Right ventricle myocardium inferior (tissue), 1 donor: ENCODE measurements around the gene SELPLG. TPM values are rescaled to one million over a fixed set of nuclear protein-coding genes. Genes with fewer than 3 reads are reported as not detected.
"Not testable (repeated sequence)": the region's sequence is repeated elsewhere in the genome, so short reads cannot be mapped to it uniquely, and the experiment has no call there.

Experiments
- ATAC-seq: fragments of 200-7000 bp; cut with Tn5 transposase; one replicate; pipeline ENCODE4 v1.9.1; 2020; ENCODE audit warnings: mild to moderate bottlenecking, moderate library complexity
- DNase-seq: peaks from one replicate; pipeline ENCODE4 v3.0.0; 2021; ENCODE audit errors: missing footprints
- intact Hi-C: fragments of 100-400 bp; cut with DNase I; formaldehyde crosslinking; loops from one replicate; pipeline ENCODE4 v1.11.0; 2022
- total RNA-seq: library from RNA; stranded (reverse); fragmentation: NEBNext Ultra II Directional; extraction: Animal tissue kit (Norgen Biotek cat#: 25700); gene quantifications from one replicate; pipeline ENCODE4 v1.2.1, GENCODE V29; 2021
- donor health status: DM: no; HTN: yes; CAD: no; lungs with severe emphysema.

The SELPLG gene
- total RNA-seq, 1 donor from 2014 or later = 4.9 TPM

- DNase-seq = no peak
Measured at GRCh38 chr12:108599541-108599940, 34.2 kb downstream of the SELPLG start.

DNA sequence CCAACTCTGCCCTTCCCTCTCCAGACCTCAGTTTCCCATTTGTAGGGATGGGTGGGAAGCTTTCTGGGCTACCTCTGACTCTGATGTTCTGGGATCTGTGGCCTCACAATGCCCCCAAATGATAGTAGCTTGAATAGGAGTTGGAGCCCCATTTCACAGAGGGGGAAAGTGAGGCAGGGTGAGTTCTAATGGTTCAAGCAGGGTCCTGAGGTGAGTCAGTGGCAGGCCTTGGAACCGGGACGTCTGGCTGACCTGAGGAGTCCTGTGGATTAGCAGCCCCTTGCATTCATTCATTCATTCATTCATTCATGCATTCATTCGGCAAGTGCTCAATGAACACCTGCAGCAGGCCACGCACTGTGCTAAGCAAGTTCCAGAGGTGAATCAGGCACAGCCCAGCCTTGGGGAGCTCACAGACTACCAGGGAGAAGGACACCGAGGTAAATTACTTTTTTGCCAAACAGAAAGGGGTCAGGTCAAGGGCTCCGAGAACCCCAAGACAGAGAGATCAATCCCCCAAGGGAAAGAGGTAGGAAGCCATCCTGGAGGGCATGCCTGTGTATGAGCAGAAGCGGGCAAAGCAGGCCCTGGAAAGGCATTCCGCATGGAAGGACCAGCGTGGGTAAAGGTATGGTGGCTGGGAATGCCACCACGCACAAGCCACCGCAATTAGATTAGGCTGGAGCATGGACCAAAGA lies 35.0 kb downstream of the SELPLG start:
- ATAC-seq (no peak), DNase-seq (no peak)
- intact Hi-C loops = no loop called here

More at GRCh38 chr12:108599541-108599940, 34.2 kb downstream of the SELPLG start:
- no peak for ATAC-seq
- intact Hi-C loops = no loop called here

- ATAC-seq (peak; percentile 63), DNase-seq (peak; percentile 76)
- intact Hi-C loops = no loop called here
Measured at GRCh38 chr12:108597559-108598471, 35.9 kb downstream of the SELPLG start, which contains the start of gene TMEM119. TSS of gene TMEM119 (minus strand) at chr12:108598084. CDS start at chr12:108592383, 5,701 bp downstream.

- DNase-seq (no peak), ATAC-seq (no peak)
- intact Hi-C loops = no loop called here
Measured at GRCh38 chr12:108596854-108597558, 36.7 kb downstream of the SELPLG start.

DNA sequence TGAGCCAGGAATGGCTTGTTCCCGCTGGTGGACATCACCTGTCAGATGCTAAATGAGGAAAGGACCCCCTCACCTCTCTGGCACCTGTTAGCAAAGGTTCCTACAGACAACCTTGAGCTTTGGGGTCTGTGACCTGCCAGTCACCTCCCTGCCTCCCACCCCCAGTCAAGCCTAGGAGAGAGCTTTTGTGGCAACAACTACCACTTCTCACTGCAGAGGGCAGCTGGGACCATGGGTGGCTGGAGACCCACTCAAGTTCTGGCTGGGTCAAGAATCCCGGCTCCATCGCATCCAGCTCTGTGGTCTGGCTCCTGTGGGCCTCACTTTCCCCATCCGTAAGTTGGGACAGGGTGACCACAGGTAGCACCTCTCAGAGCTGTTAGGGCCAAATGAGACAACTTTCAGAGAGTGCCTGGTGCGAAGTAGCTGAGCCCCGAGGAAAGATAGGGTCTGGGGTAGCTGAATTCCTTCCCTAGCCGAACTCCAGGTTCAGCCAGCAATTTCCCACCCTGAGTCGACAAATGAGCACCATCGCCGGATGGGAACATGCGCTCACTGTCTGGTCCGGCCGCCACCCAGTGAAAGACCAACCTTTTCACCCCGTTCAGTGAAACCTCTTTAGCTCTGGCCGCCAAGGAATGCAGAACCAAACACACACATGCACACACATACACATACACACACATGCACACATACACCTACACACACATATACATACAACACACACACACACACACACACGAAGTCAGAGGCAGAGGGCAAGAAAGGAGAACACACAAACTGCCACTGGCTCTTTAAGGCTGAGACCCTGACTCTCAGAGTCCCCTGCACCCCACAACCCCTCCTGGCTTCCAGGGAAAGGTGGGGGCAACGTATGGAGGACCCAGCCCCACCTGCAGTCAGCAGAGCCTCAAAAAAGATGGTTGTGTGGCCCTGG lies 37.7 kb downstream of the SELPLG start:
- DNase-seq (no peak), ATAC-seq (no peak)
- intact Hi-C loops = no loop called here

DNA sequence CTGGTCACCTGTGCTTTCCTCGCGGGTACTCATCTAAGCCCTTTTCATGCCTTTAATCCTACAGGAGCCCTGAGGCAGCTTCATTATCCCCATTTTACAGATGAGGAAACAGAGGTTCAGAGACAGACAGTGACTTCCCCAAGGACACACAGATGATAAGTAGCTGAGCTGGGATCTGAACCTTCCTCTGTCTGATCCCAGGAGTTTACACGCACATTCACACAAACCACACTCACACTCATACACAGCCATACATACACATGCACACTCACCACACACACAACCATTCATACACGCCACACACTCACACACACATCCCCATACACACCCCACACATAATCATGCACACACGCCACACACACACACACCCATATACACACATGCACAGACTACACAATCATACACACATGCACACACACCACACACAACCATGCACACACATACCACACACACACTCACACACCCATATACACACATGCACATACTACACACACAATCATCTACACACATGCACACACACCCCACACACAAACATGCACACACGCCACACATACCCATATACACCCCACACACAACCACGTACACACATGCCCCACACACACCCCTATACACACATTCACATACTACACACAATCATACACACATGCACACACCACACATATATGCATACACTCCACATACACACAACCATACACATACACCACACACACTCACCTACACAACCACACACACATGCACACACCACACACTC lies 38.6 kb downstream of the SELPLG start:
- no peak for DNase-seq
- intact Hi-C loops = no loop called here
- no peak for ATAC-seq

DNA sequence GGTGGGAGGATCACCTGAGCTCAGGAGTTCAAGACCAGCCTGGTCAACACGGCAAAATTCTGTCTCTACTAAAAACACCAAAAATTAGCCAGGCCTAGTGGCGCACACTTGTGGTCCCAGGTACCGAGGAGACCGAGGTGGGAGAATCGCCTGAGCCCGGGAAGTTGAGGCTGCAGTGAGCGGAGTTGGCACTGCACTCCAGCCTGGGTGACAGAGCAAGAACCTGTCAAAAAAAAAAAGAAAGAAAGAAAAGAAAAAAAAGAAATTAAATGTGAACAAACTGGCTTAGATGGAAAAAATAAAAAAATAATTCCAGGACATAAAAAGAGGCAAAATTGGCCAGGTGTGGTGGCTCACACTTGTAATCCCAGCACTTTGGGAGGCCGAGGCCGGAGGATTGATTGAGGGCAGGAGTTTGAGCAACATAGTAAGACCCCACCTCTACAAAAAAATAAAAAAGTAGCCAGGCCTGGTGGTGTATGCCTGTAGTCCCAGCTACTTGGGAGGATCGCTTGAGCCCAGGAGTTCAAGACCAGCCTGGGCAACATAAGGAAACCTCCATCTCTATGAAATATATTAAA lies 39.3 kb downstream of the SELPLG start:
- no peak for DNase-seq
- intact Hi-C loops = no loop called here
- no peak for ATAC-seq

DNA sequence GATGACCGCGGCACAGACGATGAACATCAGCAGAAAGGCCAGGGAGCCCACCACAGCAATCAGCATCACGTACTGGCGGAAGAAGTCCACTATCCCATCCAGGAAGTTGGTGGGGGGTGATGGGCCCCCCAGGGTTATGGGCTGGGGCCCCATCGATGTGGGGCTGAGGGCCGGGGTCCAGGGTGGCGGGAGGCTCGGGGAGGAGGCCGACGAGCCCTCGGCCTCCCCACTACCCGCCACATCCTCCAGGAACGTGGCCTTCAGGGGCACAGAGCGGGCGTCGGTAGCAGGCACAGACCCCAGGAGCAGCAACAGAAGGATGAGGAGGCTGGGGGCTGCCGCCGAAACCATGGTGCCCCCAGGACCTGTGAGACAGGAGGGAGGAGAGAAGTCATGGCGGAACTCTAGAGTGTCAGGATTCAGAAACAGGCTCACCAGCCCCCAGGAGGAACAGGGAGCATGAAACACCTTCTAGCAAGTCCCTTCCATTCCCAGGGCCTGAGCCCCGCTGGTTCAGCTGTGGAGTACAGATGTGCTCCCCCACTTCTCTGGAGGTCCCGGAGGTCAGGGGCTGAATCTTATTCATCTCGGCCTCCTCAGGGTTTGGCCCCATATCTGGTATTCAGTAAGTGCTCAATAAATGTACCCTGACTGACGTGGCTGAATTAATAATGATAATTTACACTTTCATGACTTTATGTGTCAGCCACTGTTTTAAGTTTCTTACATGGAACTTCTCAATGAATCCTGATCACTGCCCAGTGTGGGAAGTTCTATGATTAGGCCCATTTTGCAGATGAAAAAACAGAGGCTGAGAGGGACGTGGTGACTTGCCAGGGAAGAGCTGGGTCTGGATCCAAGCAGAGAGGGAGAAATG lies 41.4 kb downstream of the SELPLG start:
- ATAC-seq = no peak
- intact Hi-C loops = no loop called here
- no peak for DNase-seq

- intact Hi-C loops = no loop called here
- DNase-seq = no peak
- no peak for ATAC-seq
Measured at GRCh38 chr12:108591267-108591980, 42.3 kb downstream of the SELPLG start.

- ATAC-seq, intact Hi-C loops, DNase-seq: not testable (repeated sequence)
Measured at GRCh38 chr12:108590463-108590862, 43.2 kb downstream of the SELPLG start.

GRCh38 chr12:108589840-108590229 lies 43.9 kb downstream of the SELPLG start:
- intact Hi-C loops = no loop called here

DNA sequence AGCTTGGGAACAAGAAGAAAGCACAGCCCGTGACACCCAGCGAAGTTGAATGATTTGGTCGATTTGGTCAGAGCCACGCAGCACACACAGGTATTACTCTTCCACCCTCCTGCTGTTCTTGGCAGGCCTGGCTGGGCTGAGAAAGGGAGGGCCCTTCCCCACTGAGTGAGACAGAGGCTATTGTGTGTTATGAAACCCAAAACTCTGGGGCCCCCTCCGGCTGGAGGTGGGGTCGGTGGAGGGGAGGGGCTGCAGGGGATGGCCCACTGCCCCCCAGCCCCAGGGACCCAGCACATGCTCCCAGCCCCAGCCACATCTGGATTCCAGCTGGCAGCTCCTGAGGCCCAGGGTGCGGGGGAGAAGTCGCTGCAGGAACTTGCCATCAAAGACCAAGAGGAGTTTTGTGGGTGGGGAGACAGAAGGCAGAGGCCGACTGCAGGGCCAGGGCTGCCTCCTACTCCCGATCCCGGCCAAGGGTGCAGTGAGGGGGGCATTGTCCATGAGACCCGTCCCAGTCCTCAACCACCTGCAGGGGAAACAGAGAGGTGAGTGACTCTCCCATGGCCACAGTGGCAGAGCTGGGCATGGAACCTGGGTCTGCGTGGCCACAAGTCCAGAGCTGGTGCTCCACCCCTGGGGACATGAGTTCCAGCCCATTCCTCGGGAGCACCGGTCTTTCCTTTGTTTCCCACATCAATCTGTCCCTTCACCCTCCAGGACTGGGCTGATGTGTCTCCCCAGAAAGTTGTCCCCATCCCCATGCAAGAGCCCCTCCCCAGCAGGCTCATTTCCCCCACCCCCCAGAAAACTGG lies 44.5 kb downstream of the SELPLG start:
- ATAC-seq = peak; percentile 55
- intact Hi-C loops = no loop called here
- DNase-seq = no peak

More at GRCh38 chr12:108589840-108590229, 43.9 kb downstream of the SELPLG start:
- ATAC-seq (no peak), DNase-seq (no peak)

- DNase-seq = no peak
- ATAC-seq = no peak
- intact Hi-C loops = no loop called here
Measured at GRCh38 chr12:108587826-108588225, 45.9 kb downstream of the SELPLG start.

- no peak for ATAC-seq
- intact Hi-C loops = no loop called here
- DNase-seq = no peak
Measured at GRCh38 chr12:108586306-108586705, 47.4 kb downstream of the SELPLG start.

DNA sequence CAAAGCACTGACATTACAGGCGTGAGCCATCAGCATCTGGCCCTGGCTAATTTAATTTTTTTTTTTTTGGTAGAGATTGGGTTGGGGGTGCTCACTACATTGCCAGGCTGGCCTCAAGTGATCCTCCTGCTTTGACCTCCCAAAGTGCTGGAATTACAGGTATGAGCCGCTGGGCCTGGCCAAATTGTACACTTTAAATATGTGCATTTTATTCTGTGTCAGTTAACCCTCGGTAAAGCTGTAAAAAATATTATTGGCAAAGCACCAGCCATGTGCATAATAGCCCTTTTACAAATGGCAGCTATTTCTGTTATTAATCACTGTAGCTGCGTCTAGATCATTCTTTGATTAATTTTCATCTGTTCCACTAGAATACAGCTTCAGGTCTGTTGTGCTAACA lies 47.8 kb downstream of the SELPLG start:
- DNase-seq (no peak), ATAC-seq (no peak)
- intact Hi-C loops = no loop called here
